OCI-LY3 (cell line): ENCODE measurements around the gene MAST2.

Source experiments
- CTCF ChIP-seq: fragments of 200-600, 300-600 bp; sonication (generic); IDR thresholded peaks from 2 replicates; pipeline ENCODE4 v1.5.1; 2014; ENCODE audit warnings: antibody characterized with exemption, low read length, low read depth
- EZH2phosphoT487 ChIP-seq: fragments of 200-600 bp; shearing (Covaris generic); IDR thresholded peaks from 2 replicates; pipeline ENCODE4 v1.6.1; 2018; ENCODE audit warnings: antibody characterized with exemption, mixed run types, low read depth

DNA sequence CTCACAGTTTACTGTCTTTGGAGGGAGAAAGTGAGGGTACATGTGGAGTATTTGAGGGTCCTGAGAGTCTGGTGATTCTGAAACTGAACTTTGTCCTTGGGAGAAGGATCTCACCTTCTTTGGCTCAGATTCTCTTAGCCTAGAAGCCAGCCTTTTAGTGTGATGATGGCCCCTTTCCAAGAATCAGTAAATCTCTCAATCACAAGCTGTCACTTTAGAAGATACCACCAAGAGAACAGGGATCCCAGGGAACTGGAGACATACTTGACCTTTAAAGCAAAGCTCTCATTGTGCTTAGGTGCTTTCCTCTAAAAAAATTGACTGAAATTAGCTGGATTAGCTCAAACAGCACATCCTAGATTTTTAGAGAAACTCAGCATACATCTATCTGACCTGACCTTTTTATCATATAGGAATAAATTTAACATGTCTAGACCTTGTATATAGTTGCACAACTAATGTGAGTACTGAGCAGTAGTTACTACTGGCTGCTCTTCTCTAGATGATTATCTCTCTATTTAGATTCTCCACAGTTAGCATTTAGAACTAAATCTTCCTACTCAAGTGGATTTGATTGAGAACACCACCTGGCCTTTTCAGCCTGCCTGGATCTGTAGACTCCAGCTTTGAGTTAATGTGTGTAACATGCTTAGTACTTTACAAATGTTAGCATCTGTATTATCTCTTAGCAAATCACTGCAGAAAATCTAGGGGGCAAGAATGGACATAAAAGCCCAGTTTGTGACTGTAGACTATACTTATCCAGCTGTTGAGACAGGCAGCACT is 157.7 kb downstream of the MAST2 start:
- no peak for TF ChIP-seq CTCF
- TF ChIP-seq EZH2phosphoT487: no peak
